GM18951 (cell line): ENCODE measurements around the gene DKK3.

Source experiments
- POLR2A ChIP-seq: IDR thresholded peaks from 4 replicates; pipeline ENCODE4 v1.6.1; 2011; ENCODE audit warnings: mild to moderate bottlenecking; ENCODE audit not compliant: insufficient read length, insufficient read depth; ENCODE audit errors: extremely low read depth
- in situ Hi-C: fragments of 300-500 bp; cut with MboI; formaldehyde crosslinking; loops from one replicate; pipeline ENCODE4 v1.12.0; 2022; ENCODE audit warnings: low sequenced_read_pairs, mixed read lengths, inconsistent platforms; ENCODE audit not compliant: unreplicated experiment

Gene DKK3

DNA sequence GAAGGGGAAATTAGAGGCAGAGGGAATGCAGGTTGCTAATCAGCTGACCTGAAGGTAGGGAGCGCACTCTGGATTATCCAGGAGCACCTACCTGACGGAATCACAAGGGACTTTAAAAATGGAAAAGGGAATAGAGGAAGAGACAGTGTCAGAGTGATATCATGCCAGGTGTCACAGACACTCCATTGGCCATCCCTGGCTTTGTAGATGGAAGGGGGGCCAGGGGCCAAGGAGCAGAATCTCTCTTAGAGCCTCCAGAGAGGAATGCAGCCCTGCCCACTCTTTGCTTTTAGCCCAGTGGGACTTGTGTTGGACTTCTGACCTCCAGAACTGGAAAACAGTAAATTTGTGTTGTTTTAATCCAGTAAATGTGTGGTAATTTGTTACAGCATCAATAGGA, 37.9 kb downstream of the DKK3 start:
- no peak for TF ChIP-seq POLR2A

DNA sequence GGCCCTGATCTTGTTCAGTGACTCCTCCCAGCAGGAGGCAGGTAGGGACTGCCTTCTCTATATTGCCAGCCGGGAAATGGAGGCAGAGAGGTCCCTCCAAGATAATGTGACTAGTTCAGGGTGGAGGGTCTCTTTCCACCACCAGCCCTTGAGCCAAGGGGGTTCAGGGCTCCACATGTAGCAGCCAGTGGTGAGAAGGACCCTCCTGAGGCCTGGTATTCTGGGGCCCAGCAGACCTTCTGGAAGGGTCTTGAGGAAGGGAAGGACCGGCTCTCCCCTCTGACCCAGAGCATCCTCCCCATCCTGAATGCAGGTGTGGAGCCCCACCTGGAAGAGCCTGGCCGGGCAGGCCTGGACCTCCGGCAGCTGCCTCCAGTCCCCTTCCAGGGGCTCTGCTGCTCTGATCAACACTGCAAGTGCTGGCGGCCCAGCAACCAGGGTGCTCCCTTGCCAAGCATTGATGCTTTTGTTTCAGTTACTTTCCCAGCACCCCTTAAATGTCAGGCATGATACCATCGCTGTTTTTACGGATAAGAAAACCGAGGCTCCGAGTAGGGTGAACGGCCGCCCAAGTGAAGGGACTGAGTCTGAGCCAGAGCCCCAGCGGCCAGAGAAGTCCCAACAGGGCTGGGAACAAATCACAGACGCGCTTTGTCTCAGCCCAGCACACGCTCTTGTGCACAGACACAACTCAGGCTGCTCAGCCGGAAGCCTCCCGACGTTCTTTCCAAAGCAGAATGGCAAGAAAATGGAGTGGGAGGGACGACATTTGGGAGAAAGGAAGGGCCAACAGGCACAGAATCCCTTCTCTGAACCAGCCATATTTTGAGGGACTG, 38.8 kb downstream of the DKK3 start:
- in situ Hi-C loops, result no loop called here

More for the DNA sequence above, 37.9 kb downstream of the DKK3 start:
- in situ Hi-C loops, result no loop called here

DNA sequence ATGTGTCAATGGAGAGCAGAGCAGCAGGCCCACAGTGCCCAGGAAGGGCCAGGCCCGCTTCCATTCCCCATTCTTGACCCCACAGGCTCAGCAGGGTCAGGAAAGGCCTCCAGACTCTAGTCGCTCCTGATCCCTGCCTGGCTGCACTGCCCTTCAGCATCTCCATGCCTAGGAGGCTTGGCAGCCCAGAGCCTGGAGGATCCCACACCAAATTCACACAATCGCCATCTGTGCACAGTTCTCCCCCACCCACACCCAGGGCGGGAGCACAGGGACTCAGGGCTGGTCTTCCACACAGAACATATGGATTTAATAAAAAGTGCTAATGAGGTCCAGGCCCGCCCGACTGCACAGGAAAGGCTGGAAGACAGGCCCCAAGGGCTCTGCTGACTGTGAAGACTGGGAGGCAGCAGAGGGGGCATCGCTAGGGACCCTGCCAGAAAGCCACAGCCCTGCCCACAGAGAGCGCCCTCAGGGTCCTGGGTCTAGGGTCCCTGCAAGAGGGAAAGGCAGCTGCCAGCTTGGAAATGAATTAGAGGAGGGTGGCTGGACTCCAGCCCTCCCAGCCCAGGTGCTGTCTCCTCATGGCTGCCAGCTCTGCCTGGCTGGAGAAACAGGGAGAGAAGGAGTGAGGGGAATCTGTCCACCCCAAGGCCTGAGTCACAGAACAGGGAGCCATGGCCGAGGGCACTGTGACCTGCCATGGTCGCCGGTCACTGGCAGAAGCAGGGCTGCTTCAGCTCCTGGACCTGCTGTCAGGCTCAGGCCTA, 39.7 kb downstream of the DKK3 start:
- in situ Hi-C loops, result no loop called here
- TF ChIP-seq POLR2A, result no peak

More for the DNA sequence above, 38.8 kb downstream of the DKK3 start:
- TF ChIP-seq POLR2A, result no peak

DNA sequence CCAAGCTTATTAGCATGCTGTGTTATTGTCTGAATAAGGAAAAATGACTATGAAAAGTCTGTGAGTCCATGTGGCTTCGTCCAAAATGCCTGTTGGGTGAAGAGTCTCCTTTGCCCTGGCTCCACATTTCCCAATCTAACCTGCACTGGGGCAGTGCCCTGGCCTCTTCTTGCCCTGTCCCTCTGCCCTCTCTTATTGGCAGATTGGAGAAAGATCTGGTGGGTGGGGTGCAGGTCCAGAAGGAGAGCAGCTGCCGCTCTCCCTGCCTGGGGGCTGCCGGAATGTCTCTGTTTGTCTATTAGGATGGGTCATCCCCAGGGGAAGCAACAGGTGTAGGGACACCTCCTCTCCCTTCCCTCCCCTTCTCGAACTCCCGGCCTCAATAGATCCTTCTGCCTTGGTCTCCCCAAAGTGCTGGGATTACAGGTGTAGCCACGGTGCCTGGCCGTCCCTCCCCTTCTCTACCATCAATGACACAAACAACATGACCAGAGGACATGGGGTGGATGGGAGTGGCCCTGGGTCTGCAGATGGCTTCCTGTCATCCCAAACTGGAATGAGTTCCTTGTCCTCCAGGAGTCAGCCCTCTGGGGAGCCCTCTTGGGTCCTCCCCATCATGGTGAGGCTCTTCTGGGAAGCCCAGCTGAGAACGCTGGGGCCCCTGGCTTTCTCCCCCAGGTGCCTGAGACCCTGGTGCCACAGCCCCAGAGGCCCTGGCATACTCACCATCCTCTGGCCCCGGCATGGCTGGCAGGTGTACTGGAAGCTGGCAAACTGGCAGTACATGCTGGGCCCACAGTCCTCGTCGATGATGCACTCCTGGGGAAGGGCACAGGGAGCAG, 40.5 kb downstream of the DKK3 start:
- no peak for TF ChIP-seq POLR2A
- in situ Hi-C loops, result no loop called here

DNA sequence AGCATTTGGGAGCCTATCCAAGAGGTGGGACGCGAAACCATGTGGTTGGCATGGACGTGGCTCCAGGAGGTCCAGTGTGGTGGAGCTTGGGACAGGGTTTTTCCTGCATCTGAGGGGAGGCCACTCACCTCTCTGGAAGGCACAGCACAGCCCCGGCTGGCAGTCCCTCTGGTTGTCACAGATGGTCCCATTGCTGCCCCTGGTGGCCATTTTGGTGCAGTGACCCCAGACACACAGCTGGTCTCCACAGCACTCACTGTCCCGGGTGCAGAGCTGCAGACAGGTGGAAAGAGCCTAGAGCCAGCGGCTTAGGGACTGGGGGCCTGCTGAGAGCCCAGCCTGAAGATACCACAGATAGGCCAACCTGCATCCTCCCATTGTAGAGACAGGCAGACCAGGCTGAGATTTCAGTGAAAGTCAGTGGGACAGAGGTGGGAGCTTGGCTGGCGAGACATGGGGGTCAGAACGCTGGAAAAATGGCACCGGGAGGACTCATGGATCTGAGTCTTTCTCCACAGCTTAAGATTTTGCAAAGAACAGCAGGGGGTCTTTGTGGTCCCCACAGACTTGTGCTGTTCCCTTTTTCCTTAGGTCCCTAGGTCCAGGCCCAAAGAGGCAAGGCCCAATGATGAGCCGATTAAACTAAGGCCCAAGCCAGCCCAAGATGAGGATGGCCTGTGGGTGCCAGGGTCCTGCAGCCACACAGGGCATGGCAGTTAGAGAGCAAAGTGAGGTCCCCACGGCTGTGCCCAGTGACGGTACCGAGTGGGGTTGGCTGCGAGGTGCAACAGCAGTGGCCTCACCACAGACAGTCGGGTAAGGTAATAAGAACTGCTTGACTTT, 41.4 kb downstream of the DKK3 start:
- no peak for TF ChIP-seq POLR2A
- in situ Hi-C loops, result no loop called here

DNA sequence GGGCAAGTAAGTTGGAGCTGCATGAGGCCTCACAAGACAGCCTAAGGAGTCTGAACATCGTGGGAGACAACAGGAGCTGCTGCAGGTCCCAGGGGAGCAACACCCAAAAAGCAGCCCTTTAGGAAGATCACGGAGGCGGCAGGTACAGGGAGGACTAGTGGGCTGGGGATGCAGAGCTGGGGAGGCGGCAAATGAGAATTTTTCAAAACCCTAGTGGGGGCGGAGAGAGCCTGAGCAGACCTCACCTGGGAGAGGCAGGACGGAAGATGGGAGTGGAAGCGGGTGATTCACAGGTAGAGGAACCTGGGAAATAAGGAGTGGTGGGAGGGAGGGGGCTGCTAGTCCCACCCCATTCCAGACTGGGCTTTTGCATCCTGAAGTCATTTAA, 42.1 kb downstream of the DKK3 start:
- TF ChIP-seq POLR2A, result no peak

DNA sequence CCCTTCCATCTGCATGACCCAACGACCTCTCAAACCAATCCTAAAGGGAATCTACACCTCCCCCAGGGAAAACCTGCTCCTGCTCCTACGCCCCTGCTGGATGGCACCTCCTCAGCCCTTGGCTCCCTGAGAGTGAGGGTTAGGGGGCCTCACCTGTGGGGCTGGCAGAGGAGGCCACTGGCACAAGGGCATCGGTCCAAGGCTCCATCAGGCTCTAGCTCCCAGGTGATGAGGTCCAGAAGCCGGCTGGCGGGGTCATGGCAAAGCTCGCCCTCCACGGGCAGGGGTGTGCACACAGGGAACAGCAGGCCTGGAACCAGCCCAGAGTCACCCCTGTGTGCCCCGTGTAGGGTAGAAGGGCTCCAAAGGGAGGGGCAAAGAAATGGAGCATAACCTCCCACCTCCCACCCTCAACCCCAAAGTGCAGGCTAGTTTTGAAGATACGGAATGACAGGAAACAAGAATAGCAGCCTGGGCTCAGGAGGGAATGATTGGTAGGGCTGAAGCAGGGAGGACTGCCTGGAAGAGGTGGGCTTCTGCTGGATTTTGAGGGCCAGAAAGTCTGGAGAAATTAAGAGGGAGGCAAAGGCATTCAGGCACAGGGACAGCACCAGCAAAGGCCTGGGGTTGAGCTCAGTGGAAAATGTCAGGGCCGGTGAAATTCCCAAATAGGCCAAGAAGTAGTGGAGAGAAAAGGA, 42.6 kb downstream of the DKK3 start:
- in situ Hi-C loops, result no loop called here
- no peak for TF ChIP-seq POLR2A

More for the DNA sequence above, 42.1 kb downstream of the DKK3 start:
- in situ Hi-C loops, result no loop called here

DNA sequence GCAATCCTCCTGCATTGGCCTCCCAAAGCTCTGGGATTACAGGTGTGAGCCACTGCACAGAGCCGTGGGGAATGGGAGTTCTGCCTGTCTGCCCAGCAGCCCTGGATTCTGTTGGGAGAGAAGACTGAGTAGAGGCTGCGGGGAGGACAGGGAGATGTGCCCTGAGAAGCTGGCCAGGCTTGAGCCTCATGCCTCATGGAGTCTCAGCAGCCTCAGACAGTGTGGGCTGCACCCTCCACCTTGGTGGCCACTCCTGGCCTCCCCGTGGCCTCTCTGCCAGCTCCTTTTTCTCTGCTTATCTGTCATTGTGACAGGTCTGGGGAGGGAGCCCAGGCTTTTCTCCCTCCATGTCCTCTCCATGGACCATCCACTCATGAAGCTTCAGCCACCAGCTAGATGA, 43.2 kb downstream of the DKK3 start:
- no peak for TF ChIP-seq POLR2A
- in situ Hi-C loops, result no loop called here

DNA sequence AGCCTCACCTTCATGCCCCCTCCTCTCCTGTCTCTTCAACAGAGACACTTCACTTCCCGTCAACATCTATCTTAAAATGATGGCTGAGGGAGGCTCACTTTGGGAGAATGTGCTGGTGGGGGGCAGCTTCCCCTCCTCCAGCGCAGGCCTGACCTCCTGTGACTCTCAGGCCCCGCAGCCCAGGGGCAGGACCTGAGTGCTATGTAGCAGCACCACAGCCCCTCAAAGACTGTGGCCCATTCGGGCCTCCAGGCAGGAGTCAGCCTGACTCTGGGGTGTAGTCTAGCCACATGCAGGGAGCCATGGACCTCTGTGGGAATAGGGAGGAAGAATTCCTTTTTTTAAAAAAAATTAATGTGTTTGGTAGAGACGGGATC, 43.7 kb downstream of the DKK3 start:
- in situ Hi-C loops, result no loop called here
- no peak for TF ChIP-seq POLR2A

DNA sequence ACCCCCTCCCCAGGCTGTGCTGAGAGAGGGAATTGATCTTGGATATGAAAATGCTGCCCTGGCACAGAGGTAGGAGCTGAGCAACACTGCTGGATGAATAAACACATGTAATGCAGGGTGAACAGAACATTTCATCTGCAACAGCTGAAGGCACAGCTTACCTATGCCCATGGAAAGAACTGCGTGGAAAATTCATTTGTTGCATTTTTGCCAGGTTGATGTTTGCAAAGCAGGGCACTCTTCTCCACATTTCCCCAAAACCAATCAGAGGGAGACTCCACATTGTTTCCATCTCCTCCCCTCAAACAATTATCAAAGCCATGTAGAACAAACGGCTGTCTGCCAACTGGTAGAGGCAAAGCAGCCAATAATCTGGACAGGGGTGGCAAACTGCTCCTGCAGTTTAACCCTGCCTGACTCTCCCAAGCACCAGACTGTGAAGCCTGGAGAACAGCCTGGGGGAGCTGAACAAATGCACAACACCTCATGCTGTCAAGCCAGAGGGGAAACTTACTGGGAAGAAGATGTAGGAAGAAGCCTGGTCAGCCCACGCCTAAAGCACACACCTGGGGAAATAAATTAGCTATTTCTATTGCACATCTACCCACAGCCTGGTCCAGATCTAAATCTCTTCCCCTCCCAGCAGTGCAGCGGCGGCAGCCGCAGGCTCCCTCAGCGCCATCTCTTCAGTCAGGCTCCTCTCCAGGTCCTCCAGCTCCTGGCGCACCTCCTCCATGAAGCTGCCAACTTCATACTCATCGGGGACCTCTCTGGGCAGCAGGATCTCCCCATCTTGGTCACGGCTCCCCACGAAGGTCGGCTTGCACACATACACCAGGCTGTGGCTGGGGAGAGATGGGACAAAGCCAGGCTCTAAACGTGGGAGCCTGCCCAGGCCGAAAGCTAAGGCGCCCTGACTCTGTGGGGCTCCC, 44.3 kb downstream of the DKK3 start:
- in situ Hi-C loops, result no loop called here
- no peak for TF ChIP-seq POLR2A

DNA sequence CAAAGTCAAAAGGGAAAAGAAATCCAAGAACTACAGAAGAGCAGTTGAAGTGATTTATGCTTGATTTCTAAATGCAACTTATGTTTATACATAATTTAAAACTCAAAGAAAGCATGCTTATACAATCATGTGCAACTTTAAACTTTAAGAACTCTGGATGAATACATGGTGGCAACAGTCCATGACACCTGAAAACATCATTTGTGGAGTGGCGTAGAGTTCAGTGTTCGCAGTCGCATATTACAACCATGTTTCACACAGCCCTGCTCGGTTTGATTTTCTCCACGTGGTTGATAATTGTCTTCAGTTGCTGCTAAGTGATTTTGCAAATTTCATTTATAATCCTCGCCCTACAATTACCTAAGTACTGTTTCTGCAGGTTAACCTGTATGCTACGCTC, 45.4 kb downstream of the DKK3 start:
- TF ChIP-seq POLR2A, result no peak
- in situ Hi-C loops, result no loop called here
